GM18907 (cell line): ENCODE data around the gene SLC27A6.
"Not testable (repeated sequence)": the region's sequence is repeated elsewhere in the genome, so short reads cannot be mapped to it uniquely, and the experiment has no call there.

Experiments used
- ATAC-seq: cut with Tn5 transposase; IDR thresholded peaks from one replicate; pipeline ENCODE4 v1.9.1; 2021; ENCODE audit warnings: mild to moderate bottlenecking, moderate library complexity; ENCODE audit not compliant: unreplicated experiment

Gene SLC27A6

DNA sequence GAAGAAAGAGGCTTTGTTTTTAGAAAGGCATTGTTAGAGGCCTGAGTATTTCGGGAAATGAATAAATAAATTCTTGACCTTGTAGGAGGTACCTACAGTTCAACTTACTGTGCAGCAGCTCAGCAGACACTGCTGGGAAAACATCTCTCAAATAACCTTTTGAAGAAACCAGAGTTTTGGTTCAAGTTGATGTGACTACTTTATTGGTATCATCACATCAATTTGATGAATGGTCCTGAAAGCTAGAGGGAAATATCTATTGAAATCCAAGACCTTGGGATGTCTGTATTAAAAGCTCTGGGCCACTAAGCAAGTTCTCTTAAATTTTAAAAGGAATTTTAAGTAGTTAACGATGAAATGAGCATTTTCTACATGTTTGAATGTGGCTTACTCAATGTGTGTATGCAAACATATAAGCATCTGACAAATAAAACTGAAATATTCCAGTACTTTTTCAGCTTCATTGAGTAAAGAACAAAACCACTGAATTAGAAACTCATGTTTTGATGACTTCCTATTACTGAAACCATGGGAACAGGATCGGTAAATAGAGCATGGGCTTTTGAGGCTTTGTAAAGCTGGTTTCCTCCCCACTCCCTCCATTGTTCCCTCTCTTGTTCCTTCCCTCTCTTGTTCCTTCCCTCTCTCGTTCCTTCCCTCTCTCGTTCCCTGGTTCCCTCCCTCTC is 36.7 kb downstream of the SLC27A6 start:
- ATAC-seq = no peak

DNA sequence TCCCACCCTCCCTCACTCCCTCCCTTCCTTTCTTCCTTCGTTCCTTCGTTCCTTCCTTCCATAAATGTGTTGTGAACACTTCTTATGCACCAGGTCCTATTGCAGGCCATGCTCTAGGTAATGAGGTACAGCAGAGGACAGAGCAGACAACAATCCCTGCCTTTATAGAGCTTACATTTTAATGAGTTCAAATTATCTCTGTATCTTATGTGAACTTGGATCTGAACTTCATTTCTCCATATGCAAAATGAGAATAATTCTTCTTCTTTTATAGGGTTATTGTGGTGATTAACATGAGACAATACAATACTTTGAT is 37.2 kb downstream of the SLC27A6 start:
- no peak for ATAC-seq

DNA sequence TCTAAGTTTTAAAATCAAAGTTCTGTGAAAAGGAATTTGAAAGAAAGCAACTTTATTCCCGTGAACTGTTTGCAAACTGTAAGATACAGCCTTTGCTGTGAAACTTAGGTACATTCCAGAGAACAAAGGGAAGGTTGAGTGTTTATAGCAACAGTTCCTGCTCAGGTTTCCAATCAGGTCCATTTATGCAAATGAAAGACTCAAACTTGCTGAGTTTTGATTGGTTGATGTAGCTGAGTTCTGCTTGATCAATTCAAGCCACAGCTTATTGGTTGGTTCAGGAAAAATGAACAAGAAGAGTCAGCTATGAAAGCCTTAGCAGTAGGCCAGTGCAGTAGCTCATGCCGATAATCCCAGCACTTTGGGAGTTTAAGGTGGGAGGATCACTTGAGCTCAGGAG is 37.9 kb downstream of the SLC27A6 start:
- ATAC-seq = no peak

DNA sequence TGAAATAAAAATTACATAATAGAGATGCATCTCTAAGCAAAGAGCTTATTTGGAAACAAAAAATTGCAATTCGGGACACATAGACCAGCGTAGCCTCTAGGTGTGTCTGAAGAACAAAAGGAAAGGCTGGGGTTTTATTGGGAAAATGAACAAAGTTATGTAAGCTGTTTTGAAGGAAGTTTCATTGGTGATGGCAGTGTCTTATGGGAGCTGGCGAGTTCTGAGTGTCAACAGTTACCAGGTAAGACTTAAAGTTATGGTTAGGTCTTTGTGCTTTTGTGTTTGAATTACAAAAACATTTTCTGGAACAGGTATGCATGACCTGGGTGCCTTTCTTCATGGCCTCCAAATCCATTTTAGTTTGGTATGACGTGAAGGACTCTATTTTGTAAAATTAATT is 48.9 kb downstream of the SLC27A6 start:
- ATAC-seq = no peak

DNA sequence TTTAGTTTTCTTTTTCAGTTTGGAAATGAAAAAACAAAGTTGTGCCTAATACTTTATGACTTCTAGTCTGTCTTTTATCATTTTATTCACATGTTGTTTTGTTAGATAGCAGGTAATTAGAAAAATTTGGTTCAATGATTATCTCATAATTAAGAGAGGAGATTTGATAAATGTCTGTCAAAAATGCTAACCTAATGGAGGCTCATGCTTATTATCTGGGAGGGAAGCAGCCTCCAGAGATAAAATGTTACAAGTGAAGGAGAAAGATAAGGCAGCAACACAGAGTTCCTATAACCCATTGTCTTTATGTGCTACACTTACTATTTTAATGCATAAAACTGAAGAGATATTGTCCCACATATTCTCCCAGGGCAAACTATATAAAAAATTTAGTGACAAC is 53.5 kb downstream of the SLC27A6 start:
- ATAC-seq = no peak

DNA sequence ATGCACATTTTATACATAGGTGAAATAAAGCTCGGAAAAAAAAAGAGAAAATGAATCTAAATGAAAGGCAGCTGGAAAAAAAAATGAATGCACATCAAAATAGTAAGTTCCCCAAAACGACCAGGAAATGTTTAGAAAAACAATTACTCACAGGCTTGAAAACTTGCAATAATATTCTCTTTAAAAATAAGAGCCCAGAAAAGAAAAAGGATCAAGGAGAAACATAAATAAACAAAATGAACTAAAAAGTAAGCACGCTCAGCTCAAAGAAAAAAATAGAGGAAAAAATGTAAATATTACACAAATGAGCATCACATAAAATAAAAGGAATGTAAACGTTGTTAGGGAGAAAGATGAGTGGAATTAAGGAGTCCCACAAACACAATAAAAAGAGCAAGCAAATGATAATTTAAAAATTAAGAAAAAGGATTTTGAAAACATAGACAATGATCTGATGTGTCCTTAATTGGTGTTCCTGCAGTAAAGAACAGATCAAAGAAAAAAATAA is 54.2 kb downstream of the SLC27A6 start:
- ATAC-seq = no peak

DNA sequence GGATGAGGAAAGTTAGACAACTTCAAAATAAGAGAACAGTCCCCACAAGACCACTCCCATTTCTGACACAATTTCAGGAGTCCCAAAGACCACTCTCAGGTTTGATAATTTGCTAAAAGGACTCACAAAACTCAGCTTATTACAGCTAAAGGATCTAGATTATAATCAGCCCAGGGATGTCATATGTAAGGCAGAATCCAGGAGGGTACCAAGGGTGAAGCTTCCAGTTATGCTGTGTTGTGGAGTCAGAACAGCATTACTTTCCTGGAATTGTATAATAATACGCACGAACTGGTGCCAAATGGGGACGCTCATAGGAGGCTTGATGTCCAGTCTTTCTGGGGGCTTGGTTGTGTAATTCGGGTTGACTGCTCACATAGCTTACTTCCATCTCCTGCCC is 55.4 kb downstream of the SLC27A6 start:
- ATAC-seq = no peak

DNA sequence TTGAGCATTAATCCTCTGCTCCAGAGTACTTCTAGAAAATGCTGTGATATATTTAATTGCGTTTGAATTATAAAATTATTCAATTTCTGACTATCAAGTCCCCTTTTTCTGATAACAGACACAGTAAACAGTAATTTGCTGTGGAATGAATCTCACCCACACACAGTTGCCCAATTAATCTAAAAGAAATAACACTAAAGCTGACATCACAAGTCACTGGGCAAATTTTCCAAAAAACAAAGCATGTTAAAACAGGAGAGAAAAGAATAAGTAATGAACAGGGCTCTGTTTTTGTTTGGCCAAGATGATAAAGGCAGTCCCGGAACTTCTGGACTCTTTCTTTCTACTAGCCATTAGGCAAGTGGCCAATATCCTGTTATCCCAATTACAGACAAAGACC is 56.5 kb downstream of the SLC27A6 start:
- no peak for ATAC-seq

DNA sequence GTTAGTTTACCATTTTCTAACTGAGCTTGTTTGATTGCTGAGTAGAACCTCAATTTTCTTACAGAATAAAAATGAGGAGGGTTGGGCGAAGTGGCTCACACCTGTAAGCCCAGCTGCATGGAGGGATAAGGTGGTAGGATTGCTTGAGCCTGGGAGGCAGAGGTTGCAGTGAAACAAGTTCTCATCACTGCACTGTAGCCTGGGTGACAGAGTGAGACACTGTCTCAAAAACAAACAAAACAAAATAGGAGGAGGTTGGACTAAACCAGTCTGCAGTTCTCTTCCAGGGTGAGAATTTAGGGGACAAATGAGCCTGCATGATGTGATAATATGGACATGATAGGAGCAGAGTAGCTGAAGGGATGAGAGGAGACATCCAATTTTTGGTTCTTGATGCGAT is 57.3 kb downstream of the SLC27A6 start:
- ATAC-seq = no peak

DNA sequence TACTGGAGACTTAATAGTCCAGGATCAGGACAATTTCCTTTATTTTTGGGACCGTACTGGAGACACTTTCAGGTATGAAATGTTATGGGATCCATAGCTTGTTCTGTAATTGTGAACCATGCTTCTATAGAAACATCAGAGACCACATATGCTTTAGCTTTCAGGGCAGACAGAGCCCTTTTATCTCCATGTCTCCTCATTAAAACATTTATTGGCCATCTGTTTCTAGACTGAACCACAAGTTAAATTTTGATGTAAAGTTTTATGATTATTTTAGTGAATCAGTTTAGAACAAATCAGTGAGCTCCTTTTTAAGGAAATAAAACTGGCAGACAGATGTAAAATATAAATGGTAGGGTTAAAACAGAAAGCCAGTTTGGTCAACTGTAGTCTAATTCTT is 62.0 kb downstream of the SLC27A6 start:
- no peak for ATAC-seq

DNA sequence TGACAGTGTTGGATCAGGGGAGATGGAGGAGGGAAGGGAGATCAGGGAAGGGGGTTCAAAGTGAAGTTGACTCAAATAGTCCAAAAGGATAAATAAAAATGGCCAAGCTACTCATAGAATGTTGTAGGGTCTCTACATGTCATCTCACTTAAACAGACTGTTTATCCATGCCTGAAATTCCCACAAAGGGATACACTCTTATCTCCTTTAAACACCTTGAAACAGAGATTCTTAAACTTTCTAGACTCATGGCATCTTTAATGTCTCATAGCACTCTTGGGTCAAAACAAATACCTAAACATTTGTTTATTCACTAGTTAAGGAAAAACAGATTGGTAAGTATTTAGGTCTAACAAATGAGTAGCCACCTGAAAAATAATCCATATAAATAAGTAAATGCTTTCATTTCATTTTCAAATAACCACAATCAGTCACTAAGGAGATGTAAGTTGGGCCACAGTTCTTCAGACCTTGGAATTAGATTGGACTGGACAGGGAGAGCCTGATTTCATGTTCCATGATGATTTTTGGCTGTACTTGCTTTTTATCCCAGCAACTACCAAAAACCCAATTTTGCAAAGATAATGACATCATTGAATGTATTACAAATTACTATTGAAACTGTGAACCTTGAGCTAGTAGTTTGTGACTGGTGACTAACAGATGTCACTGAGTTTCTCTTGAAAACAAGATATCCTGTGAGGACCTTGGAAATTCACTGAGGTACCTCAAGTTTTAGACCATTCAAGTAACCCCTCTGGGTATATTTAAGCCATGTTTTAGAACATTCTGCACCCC is 66.8 kb downstream of the SLC27A6 start:
- no peak for ATAC-seq

DNA sequence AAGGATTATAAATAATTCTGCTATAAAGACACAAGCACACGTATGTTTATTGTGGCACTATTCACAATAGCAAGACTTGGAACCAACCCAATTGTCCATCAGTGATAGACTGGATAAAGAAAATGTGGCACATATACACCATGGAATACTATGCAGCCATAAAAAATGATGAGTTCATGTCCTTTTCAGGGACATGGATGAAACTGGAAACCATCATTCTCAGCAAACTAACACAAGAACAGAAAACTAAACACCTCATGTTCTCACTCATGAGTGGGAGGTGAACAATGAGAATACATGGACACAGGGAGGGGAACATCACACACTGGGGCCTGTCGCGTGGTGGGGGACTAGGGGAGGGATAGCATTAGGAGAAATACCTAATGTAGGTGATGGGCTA is 71.0 kb downstream of the SLC27A6 start:
- not testable (repeated sequence) for ATAC-seq

DNA sequence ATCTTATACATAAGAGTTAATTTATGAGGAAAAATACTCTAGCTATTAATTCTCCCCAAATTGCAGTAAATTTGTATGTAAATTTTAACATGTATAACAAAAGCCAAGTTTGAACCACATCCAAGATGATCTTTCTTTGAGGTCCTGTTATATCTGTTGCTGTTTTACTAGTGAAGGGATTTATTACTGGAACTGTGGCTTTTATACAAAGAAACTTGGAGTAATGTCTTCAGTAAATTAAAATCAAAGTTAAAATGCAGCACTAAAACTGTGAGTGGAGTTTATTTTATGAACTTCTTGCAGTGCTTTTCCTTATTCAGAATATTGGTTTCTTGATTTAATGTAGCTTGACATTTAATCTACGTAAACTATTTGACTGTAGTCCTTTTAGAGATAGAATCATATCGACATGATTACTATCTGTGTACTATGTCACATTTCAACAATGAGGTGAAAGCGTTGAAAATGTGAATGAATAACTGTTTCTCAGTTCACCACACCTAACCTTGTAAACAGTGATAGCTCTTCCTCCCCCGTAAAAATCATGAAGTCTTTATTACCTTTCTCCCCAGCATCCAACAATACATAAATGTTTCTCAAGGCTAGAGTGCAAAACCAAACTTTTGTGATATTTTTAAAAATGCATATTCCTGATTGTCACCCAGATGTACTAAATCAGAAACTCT is 76.1 kb downstream of the SLC27A6 start:
- no peak for ATAC-seq

DNA sequence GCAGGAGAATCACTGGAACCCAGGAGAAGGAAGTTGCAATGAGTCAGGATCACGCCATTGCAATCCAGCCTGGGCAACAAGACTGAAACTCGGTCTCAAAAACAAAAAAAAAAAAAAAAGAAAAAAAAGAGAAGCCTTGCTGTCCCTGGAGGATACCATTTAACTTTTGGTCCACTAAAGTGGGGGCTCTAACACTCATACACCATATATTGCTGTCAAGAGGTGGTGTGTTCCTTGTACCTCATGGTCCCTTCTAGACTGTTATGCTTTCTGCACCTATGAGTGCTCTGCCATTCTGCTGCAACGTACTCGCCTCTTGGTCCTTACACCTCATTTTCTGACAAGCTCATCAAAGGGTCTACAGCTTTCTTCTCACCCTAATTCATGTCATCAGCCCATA is 77.0 kb downstream of the SLC27A6 start:
- no peak for ATAC-seq

DNA sequence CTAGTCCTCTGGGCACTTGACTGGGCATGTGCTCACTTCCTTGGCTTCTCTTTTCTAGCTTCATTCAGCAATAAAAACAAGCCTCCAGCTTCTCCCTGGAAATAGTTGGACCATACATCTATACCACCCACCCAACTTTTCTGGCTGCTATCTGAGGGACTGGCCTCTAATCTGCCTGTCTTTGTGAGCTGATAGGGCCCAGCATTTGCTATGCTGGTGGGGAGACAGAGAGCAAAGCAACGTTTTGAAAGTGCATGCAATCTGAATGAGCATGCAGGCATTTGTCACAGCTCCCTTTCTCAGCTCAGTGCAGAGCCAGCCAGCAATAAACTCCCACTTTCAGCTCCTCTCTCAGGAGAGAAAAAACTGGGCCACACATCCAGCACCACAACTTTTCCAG is 78.6 kb downstream of the SLC27A6 start:
- ATAC-seq = no peak

DNA sequence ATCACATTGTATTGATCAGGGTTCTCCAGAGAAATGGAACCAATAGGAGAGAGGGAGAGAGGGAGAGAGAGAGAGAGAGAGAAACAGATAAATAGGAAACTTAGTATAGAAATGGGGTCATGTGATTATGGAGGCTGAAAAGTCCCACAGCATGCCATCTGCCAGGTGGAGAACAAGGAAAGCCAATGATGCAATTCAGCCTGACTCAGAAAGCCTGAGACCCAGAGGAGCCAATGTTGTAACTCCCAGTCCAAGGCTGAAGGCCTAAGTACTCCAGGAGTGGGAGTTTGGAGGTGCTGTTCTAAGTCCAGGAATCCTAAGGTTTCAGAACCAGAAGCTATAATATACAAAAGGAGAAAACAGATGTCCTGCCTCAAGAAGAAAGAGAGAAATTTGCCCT is 80.9 kb downstream of the SLC27A6 start:
- no peak for ATAC-seq

DNA sequence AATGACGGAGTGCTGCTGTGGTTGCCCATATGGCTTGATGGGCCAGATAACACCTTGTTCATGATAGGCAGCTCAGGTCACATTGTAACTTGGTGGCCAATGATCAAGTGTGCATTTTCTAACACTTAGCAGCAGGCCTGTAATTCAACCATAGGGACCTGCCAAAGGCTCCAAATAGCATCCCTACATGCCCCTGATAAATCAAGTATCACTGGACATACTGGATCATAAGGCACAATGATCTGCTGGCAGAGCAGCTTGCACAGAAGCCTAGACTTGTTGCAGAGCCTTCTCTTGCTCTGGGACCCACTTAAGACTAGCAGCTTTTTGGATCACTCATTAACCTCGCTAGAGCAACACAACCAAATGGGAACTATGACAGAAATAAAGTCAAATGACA is 83.2 kb downstream of the SLC27A6 start:
- ATAC-seq = no peak

DNA sequence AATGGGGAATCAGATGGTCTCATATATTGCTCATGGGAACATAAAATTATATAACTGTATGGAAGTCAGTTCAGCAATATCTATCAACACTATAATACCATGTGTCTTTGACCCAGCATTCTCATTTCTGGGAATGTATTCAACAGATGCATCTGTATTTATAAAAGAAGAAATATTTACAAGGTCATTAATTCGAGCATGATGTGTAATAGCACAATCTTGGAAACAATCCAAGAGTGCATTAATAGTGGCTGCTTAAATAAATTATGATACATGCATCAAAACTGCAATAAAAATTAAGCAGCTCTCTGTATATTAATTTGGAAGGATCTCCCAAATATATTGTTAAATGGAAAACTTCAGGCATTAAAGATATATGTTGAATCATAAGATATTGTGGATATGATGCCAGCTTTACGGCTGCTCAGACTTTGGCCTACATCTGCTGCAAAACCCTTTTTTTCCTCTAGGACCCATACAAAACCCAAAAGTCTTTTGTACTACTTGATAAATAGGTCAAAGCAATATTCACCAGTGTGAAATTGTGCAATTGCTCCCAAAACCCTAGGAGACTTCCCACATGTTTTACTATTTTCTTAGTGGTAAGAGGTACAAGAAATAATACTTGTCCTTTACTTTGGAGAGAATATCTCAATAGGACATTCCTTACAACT is 84.0 kb downstream of the SLC27A6 start:
- no peak for ATAC-seq

DNA sequence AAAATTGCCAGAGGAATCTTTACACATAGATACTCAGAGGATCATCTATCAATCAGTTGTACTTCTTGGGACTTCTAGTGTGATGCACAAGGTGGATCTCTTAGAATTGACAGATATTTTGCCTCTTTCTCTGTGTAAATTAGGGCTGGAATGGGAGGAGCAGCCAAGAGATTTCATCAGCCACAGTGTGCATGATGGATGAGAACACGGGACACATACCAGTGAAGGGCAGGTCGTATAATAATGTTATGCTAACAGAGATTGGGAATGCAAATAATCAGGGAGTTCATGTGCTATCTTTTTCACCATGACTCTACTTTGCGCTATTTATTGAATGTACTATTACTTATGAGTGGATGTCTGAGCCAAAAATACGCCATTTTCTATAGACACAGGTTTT is 86.0 kb downstream of the SLC27A6 start:
- no peak for ATAC-seq

DNA sequence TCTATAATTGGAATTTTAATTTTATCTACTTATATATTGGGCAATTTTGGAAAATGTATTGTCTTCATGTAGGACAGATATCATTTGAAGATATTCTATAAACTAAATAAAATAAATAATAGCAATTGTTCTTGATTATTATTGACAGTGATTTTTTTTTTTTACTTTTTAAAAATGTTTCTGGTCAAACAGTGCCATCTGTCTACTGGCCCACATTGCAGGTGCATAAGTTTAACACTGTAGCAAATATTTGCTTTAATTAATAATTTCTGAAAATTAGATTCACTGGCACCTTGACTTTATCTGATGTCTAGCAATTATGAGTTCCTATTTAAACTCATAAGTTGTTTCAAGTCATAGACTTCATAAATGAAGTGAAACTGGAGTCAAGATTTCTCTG is 88.2 kb downstream of the SLC27A6 start:
- ATAC-seq = no peak

DNA sequence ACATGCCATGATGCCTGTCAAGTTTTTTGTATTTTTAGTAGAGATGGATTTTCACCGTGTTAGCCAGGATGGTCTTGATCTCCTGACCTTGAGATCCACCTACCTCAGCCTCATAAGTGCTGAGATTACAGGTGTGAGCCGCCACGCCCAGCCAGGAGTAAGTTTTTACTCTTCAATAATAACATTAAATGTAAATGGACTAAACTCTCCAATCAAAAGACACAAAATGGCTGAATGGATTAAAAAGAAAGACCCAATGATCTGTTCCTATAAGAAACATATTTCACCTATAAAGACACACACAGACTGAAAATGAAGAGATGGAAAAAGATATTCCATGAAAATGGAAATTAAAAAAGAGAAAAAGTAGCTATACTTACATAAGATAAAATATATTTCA is 92.0 kb downstream of the SLC27A6 start:
- ATAC-seq = no peak

DNA sequence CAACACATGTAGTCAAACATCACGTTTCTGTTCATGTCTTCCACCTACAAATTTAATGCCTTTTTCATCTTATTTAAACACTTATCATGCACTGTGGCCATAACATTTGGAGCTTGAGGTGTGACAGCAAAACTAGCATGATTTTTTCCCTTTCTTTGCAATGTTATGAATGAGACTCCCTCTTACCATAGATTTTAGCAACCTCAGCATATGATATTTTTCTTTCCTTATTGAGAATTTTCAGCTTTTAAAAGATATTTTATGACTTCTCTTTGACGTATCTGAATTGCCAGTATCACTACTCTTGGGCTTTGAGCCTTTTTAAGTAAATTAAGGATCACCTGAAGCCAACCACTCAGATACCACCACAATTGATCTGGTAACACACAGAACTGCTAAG is 96.6 kb downstream of the SLC27A6 start:
- ATAC-seq = no peak
